GM12878 (cell line): Measurements from ENCODE around the gene SLC11A1.

Source experiments
- BMI1 ChIP-seq: fragments of 450-650 bp; IDR thresholded peaks from 2 replicates; pipeline ENCODE4 v1.6.1; 2016; ENCODE audit warnings: mild to moderate bottlenecking, moderate library complexity, borderline replicate concordance
- CTCF ChIP-seq, 3 experiments: IDR thresholded peaks in 2 of 3; conservative IDR thresholded peaks in 1 of 3; 2 replicates each; pipeline ENCODE4 v1.5.1; 2011; ENCODE audit warnings: low read depth in 3 of 3, low read length in 3 of 3, mild to moderate bottlenecking in 3 of 3, control low read depth in 2 of 3, moderate library complexity in 2 of 3, inconsistent platforms in 1 of 3, mixed read lengths in 1 of 3; ENCODE audit not compliant: control insufficient read depth in 2 of 3, insufficient read depth in 1 of 3; ENCODE audit errors: extremely low read depth in 1 of 3
- FOXM1 ChIP-seq: IDR thresholded peaks from 2 replicates; pipeline ENCODE4 v1.6.1; 2012; ENCODE audit warnings: low read depth, mild to moderate bottlenecking, inconsistent platforms, low read length, moderate library complexity

GRCh38 chr2:218402491-218402901, 20.4 kb downstream of the SLC11A1 start:
- TF ChIP-seq BMI1 (no peak), FOXM1 (no peak), CTCF (IDR thresholded peaks at IDR 0.05 in 2 of 3, conservative IDR thresholded peaks at IDR 0.05 in 1 of 3; ENCODE audit: control insufficient read depth in 2 of 3, extremely low read depth in 1 of 3, insufficient read depth in 1 of 3, low read depth in 3 of 3, low read length in 3 of 3) (no peak)
